BE2C (cell line): ENCODE data around the gene GSTM3.
"Not testable (repeated sequence)": the region's sequence is repeated elsewhere in the genome, so short reads cannot be mapped to it uniquely, and the experiment has no call there.

Experiments used
- DNase-seq: peaks from one replicate; pipeline ENCODE4 v3.0.0-alpha.2; 2020
- H3K27me3 ChIP-seq: fragments of 250-450 bp; sonication (Bioruptor Pico); 2 replicates; pipeline ENCODE4 v1.5.1; 2020; ENCODE audit warnings: mild to moderate bottlenecking
- H3K36me3 ChIP-seq: fragments of 250-450 bp; sonication (Bioruptor Pico); 2 replicates; pipeline ENCODE4 v1.5.1; 2020; ENCODE audit warnings: mild to moderate bottlenecking
- H3K4me1 ChIP-seq: fragments of 250-450 bp; sonication (Bioruptor Pico); 2 replicates; pipeline ENCODE4 v1.5.1; 2020
- H3K4me3 ChIP-seq: 2 replicates; pipeline ENCODE4 v1.5.1; 2011; ENCODE audit warnings: low read depth, low read length
- H3K9me3 ChIP-seq: fragments of 250-450 bp; sonication (Bioruptor Pico); 2 replicates; pipeline ENCODE4 v1.5.1; 2020
- TF ChIP-seq, protein P1 (sequence below): IDR thresholded peaks from 2 replicates; pipeline ENCODE4 v1.5.1; 2012; ENCODE audit warnings: mild to moderate bottlenecking, low read depth, low read length

GSTM3 gene

DNA sequence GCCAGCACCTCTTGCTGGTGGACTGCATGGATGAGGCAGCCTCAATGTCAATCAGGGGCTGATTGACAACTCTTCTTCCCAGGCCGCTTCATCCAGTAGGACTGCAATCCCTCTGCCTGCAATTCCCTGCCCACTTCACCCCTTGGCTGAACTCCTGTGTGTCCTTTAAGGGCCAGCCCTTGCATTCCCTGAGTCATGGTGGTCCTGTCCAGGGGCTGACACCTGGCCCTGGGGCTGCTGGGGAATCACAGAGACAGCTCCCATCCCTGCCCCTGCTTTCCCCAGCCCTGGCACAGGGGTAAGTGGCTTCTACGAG, 27.5 kb upstream of the GSTM3 start:
- TF ChIP-seq, protein P1, sequence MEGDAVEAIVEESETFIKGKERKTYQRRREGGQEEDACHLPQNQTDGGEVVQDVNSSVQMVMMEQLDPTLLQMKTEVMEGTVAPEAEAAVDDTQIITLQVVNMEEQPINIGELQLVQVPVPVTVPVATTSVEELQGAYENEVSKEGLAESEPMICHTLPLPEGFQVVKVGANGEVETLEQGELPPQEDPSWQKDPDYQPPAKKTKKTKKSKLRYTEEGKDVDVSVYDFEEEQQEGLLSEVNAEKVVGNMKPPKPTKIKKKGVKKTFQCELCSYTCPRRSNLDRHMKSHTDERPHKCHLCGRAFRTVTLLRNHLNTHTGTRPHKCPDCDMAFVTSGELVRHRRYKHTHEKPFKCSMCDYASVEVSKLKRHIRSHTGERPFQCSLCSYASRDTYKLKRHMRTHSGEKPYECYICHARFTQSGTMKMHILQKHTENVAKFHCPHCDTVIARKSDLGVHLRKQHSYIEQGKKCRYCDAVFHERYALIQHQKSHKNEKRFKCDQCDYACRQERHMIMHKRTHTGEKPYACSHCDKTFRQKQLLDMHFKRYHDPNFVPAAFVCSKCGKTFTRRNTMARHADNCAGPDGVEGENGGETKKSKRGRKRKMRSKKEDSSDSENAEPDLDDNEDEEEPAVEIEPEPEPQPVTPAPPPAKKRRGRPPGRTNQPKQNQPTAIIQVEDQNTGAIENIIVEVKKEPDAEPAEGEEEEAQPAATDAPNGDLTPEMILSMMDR = no peak
- no peaks in the 10 kb centered on the region for H3K27me3 ChIP-seq
- H3K36me3 ChIP-seq = no peaks in the 10 kb centered on the region
- no peak overlapping the region for H3K4me3 ChIP-seq
- H3K9me3 ChIP-seq = no peaks in the 10 kb centered on the region
- peak; percentile 1 for DNase-seq
- H3K4me1 ChIP-seq = peaks cover 2% of the 10 kb centered on the region; the same call in 1 of the 2 replicates

DNA sequence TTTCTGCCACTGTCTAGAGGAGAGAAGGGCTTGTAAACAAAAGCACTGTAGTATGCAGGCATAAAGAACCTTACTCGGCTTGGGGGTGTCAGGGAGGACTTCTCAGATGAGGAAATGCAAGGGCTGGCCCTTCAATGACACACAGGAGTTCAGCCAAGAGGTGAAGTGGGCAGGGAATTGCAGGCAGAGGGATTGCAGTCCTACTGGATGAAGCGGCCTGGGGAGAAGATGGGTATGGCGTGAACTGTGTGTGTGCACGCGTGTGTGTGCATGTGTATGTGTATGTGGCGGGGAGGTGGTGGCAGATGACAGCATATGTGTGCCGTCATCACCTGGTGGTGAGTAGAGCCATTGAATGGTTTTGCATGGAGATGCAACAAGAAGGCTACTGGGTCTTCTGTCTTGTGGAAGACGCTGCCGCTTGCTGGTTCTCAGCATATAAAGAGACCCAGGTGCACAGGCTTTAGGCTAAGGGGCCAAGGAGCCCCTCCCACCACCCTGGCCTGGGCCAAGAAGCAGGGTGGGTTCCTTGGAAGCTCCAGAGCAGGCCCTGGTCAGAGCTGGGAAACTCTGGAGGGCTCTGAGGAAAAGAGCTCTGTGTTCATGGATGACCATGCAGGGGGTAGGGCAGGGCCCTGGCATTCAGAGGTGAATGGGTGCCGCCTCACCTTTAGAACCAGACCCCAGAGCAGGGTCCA, 26.9 kb upstream of the GSTM3 start:
- TF ChIP-seq, protein P1 = no peak
- H3K4me1 ChIP-seq = peaks cover 1% of the 10 kb centered on the region
- no peaks in the 10 kb centered on the region for H3K9me3 ChIP-seq
- H3K27me3 ChIP-seq = no peaks in the 10 kb centered on the region
- no peaks in the 10 kb centered on the region for H3K36me3 ChIP-seq
- H3K4me3 ChIP-seq = no peak overlapping the region
- DNase-seq = peak; percentile 2

DNA sequence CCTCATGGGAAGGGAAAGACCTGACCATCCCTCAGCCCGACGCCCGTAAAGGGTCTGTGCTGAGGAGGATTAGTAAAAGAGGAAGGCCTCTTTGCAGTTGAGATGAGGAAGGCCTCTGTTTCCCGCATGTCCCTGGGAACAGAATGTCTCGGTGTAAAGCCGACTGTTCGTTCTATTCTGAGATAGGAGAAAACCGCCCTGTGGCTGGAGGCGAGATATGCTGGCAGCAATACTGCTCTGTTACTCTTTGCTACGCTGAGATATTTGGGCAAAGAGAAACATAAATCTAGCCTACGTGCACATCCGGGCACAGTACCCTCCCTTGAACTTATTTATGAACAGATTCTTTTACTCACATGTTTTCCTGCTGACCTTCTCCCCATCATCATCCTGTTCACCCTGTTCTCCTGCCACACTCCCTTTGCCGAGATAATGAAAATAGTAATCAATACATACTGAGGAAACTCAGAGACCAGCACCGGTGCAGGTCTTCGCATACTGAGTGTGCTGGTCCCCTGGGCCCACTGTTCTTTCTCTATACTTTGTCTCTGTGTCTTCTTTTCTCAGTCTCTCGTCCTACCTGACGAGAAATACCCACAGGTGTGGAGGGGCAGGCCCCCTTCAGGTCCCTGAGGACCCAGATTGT, 26.3 kb upstream of the GSTM3 start:
- H3K27me3 ChIP-seq, H3K9me3 ChIP-seq, H3K4me1 ChIP-seq, H3K4me3 ChIP-seq, DNase-seq, H3K36me3 ChIP-seq: not testable (repeated sequence)

DNA sequence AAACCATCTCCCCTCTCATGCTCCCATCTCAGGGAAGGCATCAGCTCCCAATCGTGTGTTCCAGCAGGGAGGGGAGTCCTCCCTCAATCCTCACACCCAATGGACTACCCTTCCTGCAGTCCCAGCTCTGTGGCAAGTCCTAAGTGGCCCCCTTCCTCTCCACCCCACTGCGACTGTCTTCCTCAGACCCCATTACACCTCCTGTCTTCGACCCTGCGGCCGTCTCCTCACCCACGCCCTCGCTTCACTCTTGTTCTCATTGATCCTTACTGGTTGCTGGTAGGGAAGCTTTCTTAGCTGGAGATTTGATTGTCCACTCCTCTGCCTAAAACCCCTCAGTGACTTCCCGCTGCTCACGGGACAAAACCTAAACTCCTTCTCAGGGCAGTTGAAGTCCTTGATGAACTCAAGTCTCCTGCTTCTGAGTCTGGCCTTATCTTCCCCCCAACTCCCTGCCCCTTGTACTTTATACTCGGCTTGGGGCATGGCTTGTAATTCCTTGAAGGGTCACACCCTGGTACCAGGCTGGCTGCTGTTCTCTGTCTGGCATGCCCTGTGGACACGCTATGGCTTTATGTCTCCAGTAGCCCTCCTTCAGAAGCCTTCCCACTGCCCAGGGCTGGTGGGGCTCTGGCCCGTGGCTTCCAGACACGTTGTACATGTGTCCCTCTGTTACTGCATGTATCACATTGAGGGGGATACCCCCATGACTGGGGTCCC, 25.2 kb upstream of the GSTM3 start:
- peaks cover 10% of the 10 kb centered on the region for H3K4me1 ChIP-seq
- no peaks in the 10 kb centered on the region for H3K36me3 ChIP-seq
- H3K27me3 ChIP-seq = no peaks in the 10 kb centered on the region
- TF ChIP-seq, protein P1 = no peak
- H3K9me3 ChIP-seq = no peaks in the 10 kb centered on the region
- no peak overlapping the region for H3K4me3 ChIP-seq
- no peak for DNase-seq

DNA sequence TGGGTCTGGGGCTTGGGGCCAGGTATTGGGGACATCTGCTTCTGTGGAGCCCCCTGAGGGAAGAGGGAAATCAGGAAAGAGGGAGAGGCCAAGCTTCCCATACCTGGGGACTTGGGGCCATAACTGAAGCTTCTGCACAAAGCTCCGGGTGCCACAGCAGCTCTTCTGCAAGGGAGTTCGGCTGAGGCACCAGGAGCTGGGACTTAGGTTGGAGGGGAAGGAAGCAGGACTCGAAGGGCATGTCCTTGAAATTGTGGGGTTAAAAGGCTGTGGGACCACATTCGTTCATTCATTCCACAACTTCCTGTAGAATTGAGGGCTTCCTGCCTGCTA, 24.6 kb upstream of the GSTM3 start:
- no peaks in the 10 kb centered on the region for H3K9me3 ChIP-seq
- H3K27me3 ChIP-seq = no peaks in the 10 kb centered on the region
- TF ChIP-seq, protein P1 = no peak
- no peaks in the 10 kb centered on the region for H3K36me3 ChIP-seq
- H3K4me1 ChIP-seq = peaks cover 14% of the 10 kb centered on the region
- DNase-seq = no peak
- no peak overlapping the region for H3K4me3 ChIP-seq

DNA sequence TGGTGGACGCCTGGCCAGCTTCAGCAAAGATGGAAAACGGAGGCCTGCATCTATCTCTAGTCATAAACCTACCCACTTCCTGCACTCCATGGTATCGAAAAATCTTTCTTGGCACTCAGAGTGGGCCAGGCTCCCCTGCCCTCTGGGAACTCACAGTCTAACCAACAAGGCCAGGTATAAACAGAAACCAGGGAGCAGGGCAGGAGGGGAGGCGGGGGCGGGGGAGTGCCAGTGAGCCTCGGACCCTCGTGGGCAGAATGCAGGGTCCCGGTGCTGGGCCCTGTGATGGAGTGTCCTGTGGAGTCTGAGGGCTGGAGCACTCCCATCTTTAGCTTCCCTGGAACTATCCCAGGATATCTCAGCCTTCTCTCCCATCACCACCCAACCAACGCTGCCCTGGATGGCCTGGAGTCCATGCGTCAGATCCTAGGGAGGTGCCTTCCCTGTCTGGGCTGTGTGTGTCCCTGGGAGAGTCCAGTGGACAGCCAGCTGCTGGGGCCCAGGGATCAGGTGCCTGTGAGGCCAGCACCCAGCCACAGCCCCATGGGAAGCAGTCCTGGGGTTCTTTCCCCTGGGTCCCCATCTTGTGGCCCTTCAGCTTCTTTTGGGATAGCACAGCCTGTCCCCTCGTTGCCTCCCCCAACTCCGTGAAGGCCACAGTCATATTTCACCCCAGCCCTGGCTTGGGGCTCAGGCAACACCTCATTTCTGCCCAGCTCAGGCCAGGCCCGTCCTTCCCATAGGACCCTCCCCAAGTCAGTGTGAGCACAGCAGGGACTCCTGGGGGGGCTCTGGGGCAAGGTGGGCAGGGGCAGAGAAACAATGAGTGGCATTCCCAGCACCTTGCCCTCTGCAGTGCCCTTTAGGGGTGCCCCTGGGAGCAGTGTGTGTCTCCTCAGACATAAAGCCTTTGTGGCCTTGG, 24.0 kb upstream of the GSTM3 start:
- peak; percentile 3 for DNase-seq
- Histone ChIP-seq H3K4me3 (no peak overlapping the region), H3K36me3 (no peaks in the 10 kb centered on the region), H3K9me3 (no peaks in the 10 kb centered on the region), H3K4me1 (peaks cover 14% of the 10 kb centered on the region), H3K27me3 (no peaks in the 10 kb centered on the region)
- TF ChIP-seq, protein P1 = no peak
